ENCODE measurements around the gene LBP.
"Not testable (repeated sequence)": the region's sequence is repeated elsewhere in the genome, so short reads cannot be mapped to it uniquely, and the experiment has no call there.

Gene LBP

GRCh38 chr20:38402816-38403215, 56.5 kb downstream of the LBP start:
- DNase-seq: no peak

- no peak for DNase-seq
These were observed 57.7 kb downstream of the LBP start for GRCh38 chr20:38404016-38404415.

DNA sequence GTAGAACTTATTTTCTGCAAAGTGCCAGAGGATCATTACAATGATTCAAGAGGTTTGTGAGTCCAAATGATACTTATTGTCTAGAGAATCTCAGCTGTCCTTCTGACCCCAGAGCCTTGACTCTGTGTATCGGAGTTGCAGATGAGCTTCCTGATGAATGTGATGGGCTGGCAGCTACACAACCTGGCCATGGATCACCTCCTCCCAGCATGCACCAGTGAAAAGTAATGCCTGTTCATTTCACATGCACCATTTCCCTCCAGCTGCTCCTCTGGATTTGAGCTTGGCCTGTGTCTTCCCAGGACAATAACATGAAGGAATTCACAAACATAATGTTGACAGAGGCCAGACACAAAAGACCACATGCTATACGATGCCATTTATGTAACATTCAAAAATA, 58.9 kb downstream of the LBP start:
- DNase-seq: no peak

DNA sequence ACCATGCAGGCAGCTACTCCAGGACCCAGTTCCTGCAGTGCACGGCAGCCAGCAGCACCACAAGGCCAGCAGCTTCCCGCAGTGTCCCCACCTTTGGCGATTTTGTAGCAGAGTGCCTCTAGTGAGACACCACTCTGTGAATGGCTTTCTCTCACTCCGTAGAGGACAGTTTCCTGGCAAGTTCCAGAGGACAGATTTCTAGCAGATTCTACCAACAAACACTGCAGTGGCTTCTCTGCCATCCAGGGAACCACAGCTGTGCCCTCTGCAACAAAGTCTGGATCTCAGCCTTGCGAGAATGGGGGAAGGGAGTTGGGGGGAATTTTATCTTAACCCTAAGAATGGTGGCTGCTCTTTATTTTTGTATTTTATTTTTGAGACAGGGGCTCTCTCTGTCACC, 60.2 kb downstream of the LBP start:
- DNase-seq: no peak

DNA sequence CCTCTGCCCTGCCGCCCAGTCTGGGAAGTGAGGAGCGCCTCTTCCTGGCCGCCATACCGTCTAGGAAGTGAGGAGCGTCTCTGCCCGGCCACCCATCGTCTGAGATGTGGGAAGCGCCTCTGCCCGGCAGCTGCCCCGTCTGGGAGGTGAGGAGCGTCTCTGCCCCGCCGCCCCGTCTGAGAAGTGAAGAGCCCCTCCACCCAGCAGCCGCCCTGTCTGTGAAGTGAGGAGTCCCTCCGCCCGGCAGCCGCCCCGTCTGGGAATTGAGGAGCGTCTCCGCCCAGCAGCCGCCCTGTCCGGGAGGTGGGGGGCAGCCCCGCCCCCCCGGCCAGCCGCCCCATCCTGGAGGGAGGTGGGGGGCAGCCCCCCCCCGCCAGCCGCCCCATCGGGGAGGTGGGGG, 61.0 kb downstream of the LBP start:
- DNase-seq: no peak

GRCh38 chr20:38407822-38408221, 61.5 kb downstream of the LBP start:
- not testable (repeated sequence) for DNase-seq

- peak; percentile 5 for DNase-seq
These were observed 66.7 kb downstream of the LBP start for GRCh38 chr20:38412877-38413577.

DNA sequence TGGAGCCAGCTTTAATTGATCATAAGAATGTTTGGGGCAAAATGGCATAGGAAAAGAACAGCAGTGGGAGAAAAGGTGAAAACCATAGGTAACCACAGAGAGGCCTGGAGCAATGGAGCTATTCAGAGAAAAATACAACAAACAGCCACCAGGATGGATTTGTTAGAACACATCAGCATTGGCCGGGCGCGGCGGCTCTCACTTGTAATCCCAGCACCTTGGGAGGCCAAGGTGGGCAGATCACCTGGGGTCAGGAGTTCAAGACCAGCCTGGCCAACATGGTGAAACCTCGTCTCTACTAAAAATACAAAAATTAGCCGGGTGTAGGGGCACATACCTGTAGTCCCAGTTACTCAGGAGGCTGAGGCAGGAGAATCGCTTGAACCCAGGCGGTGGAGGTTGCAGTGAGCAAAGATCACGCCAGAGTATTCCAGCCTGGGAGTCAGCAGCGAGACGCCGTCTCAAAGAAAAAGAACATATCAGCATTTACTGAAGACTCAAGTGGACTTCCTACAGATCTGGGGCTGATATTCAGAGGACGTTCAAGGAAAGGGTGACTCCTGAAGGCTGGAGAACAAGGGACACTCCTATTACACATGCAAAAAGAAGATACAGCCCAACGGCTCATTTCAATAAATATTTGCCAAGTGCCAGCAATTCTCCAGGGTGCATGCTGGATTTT, 68.6 kb downstream of the LBP start:
- no peak for DNase-seq

DNA sequence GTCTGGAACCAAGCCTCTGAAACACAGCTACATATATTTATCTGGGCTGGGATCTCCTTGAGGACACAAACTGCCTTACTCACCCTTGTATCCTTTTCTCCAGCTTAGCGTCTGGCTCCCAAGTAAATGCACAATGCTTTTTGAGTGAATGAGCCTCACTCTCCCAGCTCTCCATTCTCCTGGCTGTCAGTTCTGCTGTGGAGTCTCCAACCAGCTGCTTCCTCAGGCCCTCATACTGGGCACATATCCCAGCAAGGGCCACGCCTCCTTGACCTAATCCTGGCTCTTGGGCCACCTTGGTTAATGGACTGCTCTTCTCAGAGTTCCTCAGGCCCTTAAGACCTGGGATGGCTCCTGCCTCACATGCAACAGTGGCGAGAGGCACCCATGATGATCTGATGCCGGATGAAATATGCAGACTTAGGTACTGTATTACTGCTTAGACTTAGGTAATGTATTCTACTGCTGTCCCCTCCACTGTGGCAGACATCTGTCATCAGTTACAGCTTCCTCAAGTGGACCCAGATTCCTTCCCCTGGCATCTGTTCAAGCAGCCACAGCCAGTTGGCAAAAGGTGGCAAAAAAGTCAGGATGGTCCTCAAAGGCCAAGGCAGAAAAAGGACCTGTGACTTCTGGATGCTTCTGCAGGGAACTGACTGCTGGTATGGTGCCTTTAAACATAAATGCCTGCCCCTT, 72.4 kb downstream of the LBP start:
- DNase-seq: no peak

- no peak for DNase-seq
These were observed 74.3 kb downstream of the LBP start for GRCh38 chr20:38420388-38421085.

DNA sequence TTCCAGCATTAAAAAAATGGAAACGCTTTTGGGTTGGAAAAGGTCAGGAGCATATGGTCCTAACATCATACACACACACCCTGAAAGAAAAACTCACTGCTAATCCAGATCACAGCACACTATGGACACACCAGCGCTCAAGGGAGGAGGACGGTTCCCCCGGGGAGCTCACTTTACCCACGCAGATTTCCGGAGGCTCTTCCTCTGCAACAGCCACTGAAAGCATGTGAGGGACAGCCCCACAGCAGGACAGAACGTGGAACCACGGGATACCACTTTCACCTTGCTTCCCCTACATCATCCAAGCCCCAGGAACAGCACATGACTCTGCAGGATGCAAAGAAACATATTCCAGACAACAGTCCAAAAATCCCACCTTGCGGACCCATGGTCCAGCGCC, 75.6 kb downstream of the LBP start:
- no peak for DNase-seq

DNA sequence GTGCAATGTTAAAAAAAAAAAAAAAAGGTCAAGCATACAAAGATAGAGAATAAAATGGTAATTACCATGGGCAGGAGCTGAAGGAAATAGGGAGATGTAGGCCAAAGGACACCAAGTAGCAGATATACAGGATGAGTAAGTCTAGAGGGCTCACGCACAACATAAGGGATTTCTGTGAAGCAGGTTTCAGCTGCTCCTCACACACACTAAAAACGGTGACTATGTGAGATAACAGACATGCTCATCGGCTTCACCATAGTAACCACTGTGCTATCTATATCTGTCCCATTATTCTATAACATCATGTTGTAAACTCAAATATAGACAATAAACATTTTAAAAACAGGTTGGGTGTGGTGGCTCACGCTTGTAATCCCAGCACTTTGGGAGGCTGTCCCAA, 77.3 kb downstream of the LBP start:
- no peak for DNase-seq

DNA sequence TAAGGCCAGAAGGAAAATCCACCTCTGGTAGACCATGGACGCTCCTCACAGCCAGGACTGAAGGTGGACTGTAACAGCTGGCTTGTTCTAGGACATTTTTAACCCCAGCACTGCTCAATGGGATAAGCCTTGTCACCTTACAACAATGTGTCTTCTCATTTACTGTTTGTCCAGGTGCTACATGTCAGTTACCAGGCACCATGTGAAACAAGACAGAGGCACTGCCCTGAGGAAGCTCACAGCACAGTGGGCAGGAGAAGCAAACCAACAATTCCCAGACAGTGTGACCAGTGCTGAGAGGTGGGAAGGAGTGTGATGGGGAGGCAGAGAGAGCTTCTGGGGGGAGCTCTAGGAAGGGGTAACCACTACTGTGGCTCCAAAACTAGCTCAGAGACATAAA, 78.1 kb downstream of the LBP start:
- DNase-seq: no peak

DNA sequence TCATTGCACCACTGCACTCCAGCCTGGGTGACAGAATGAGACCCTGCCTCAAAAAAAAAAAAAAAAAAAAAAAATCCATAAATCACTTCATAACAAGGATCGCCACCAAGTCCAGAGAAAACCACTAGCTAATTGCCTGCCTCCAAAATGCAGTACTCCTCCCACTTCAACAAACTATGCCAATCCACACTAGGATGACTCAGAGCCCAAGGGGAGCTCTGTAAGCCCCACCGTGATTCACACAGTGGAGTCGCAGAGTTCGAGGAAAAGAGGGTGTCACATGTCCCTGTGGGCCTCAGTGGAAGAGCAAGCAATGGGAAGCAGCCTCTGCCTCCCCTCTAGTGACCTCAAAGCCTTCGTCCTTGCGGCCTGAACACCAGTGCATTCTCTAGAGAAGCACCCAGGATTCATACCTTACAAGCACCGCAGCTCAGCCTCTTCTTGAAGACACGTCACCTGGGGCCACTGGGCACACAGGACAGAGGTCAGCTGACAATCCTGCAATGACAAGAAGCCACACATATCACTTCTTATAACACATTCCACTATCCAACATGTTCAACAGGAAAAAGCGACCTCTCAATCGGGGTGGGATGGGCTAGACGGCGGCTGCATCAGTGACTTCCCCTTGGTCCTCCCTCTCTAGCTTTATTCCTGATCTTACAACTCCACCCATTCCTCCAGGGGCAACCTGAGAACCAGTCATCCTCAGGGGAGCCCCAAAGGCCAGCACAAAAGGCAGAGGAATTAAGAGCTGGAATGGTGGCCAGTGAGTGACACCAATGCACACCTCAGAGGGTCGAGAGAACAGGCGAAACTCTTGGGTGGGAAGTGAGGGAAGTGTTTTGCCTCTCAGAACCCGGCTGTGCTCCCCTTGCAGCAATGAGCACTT, 80.0 kb downstream of the LBP start:
- DNase-seq: peak; percentile 94

Data from fibroblast of skin of right quadriceps (primary cell).